GM21423 (cell line): ENCODE data around the gene GPN2.

Experiments used
- ATAC-seq: cut with Tn5 transposase; IDR thresholded peaks from one replicate; pipeline ENCODE4 v1.9.1; 2021; ENCODE audit warnings: mild to moderate bottlenecking, moderate library complexity; ENCODE audit not compliant: unreplicated experiment

Gene GPN2

GRCh38 chr1:26889551-26890466 is at the start of gene GPN2:
Gene GPN2 (minus strand): TSS chr1:26890283. CDS start chr1:26890096, 187 bp downstream.
- ATAC-seq = peak; percentile 89

- ATAC-seq = no peak
These were observed 48.6 kb upstream of the GPN2 start for GRCh38 chr1:26938659-26939025.

GRCh38 chr1:26938004-26938658 is 48.0 kb upstream of the GPN2 start:
- ATAC-seq = no peak

- ATAC-seq = no peak
These were observed 46.7 kb upstream of the GPN2 start for GRCh38 chr1:26936823-26937222.

- no peak for ATAC-seq
These were observed 42.4 kb upstream of the GPN2 start for GRCh38 chr1:26932531-26932930.

- ATAC-seq = no peak
These were observed 33.6 kb upstream of the GPN2 start for GRCh38 chr1:26923711-26924110.

- ATAC-seq = no peak
These were observed 32.8 kb upstream of the GPN2 start for GRCh38 chr1:26922901-26923300.

GRCh38 chr1:26922431-26922729 is 32.3 kb upstream of the GPN2 start:
- ATAC-seq = no peak

- peak; percentile 96 for ATAC-seq
These were observed 31.7 kb upstream of the GPN2 start, which contains the start of gene NUDC for GRCh38 chr1:26921540-26922430. Gene NUDC (plus strand): TSS chr1:26921743. CDS start chr1:26921849, 106 bp downstream.

- ATAC-seq = no peak
These were observed 31.1 kb upstream of the GPN2 start for GRCh38 chr1:26921126-26921539.

GRCh38 chr1:26915204-26915842 is 25.2 kb upstream of the GPN2 start:
- no peak for ATAC-seq

GRCh38 chr1:26913754-26914619 is 23.9 kb upstream of the GPN2 start, which contains the start of gene NR0B2:
Gene NR0B2 (minus strand): TSS chr1:26913975. CDS start chr1:26913940, 35 bp downstream.
- no peak for ATAC-seq

- ATAC-seq = no peak
These were observed 23.3 kb upstream of the GPN2 start for GRCh38 chr1:26913389-26913753.

- no peak for ATAC-seq
These were observed 22.0 kb upstream of the GPN2 start for GRCh38 chr1:26912147-26912490.

GRCh38 chr1:26911399-26912146 is 21.5 kb upstream of the GPN2 start:
- no peak for ATAC-seq

GRCh38 chr1:26910343-26911160 is 20.5 kb upstream of the GPN2 start:
- ATAC-seq = no peak

GRCh38 chr1:26909951-26910342 is 19.9 kb upstream of the GPN2 start:
- no peak for ATAC-seq
